NB4 (cell line): ENCODE data around the gene KLK6.

ENCODE experiments used
- DNase-seq: peaks from one replicate; pipeline ENCODE4 v3.0.0; 2010; ENCODE audit warnings: low read depth
- H3K4me3 ChIP-seq: one replicate; pipeline ENCODE4 v1.5.1; 2011; ENCODE audit warnings: mild to moderate bottlenecking, low read depth, low read length, moderate library complexity
- MYC ChIP-seq: IDR thresholded peaks from 2 replicates; pipeline ENCODE4 v1.6.1; 2011; ENCODE audit warnings: low read depth, low read length
- POLR2A ChIP-seq: IDR thresholded peaks from 2 replicates; pipeline ENCODE4 v1.6.1; 2011; ENCODE audit warnings: mild to moderate bottlenecking; ENCODE audit not compliant: insufficient read length; ENCODE audit errors: extremely low read depth
- TF ChIP-seq, protein P1 (sequence below): IDR thresholded peaks from one replicate; pipeline ENCODE4 v1.5.1; 2012; ENCODE audit warnings: low read depth, low read length
- TF ChIP-seq, protein P2 (sequence below): IDR thresholded peaks from 2 replicates; pipeline ENCODE4 v1.6.1; 2011; ENCODE audit warnings: low read depth, low read length

The KLK6 gene

DNA sequence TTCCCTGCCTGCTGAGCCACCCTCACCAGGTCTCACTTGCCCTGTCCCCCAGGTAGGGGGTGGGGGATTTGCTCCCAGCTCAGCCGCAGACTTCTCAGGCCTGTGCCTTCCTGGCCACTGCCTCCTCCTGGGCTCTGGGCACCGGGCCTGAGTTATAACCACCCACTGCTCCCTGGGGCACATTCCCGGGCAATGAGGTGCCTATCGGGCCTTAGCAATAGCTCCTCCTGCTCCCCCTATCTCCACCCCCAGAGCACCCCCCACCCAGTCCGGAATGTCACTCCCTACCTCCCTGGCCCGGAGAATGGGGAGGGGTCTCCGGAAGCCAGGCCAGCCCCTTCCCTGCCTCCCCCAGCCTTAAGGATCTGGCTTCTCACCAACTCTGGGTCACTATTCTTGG lies 16.5 kb downstream of the KLK6 start, which contains the start of gene KLK5:
KLK5 (minus strand) TSS at position 129 of the 400 bp plus-strand sequence. CDS start 381 bp downstream, outside the sequence.
- DNase-seq: no peak
- TF ChIP-seq MYC (no peak), POLR2A (no peak)
- TF ChIP-seq, protein P1, sequence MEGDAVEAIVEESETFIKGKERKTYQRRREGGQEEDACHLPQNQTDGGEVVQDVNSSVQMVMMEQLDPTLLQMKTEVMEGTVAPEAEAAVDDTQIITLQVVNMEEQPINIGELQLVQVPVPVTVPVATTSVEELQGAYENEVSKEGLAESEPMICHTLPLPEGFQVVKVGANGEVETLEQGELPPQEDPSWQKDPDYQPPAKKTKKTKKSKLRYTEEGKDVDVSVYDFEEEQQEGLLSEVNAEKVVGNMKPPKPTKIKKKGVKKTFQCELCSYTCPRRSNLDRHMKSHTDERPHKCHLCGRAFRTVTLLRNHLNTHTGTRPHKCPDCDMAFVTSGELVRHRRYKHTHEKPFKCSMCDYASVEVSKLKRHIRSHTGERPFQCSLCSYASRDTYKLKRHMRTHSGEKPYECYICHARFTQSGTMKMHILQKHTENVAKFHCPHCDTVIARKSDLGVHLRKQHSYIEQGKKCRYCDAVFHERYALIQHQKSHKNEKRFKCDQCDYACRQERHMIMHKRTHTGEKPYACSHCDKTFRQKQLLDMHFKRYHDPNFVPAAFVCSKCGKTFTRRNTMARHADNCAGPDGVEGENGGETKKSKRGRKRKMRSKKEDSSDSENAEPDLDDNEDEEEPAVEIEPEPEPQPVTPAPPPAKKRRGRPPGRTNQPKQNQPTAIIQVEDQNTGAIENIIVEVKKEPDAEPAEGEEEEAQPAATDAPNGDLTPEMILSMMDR: no peak
- TF ChIP-seq, protein P2, sequence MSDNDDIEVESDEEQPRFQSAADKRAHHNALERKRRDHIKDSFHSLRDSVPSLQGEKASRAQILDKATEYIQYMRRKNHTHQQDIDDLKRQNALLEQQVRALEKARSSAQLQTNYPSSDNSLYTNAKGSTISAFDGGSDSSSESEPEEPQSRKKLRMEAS: no peak

DNA sequence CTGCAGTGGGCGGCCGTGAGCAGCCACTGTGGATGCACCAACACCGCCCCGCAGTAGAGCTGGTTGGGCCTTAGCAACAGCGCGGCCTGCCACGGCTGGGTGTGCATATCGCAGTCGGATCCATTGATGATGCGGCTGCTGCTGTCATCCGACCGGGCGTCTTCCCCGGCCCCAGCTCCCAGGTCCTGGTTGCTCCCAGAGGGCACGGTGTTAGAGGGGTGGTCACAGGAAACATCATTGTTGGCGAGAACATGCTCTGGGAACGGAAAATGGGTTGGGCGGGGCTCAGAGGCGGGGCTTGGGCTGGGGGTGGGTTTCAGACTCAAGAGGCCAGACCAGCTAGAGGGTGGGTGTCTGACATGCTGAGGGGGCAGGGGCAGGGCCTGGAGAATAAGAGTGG lies 19.5 kb downstream of the KLK6 start:
- TF ChIP-seq, protein P2: no peak
- no peak for TF ChIP-seq POLR2A
- no peak for TF ChIP-seq MYC
- TF ChIP-seq, protein P1: no peak
- no peak for DNase-seq

More for the DNA sequence above, 16.5 kb downstream of the KLK6 start, which contains the start of gene KLK5:
- H3K4me3 ChIP-seq: no peak within 1 kb of the TSS

DNA sequence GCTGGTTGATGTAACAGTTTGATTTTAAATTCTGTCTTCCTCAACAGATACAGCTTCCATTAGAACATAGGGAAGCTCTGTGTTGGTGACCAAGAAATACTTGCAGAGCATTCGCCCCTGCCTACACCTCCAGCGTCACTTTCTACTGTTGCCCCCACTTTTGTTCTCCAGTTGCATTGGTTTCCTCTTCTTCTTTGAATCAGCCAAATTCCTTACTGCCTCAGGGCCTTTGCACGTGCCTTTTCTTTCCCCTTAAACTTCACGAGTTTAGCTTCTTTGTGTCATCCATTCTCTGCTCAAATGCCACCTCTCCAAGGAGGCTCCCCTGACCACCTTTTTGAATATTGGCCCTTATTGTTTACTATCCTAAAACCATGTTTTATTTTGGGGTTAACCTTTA lies 22.3 kb downstream of the KLK6 start:
- no peak overlapping the region for H3K4me3 ChIP-seq
- TF ChIP-seq, protein P2: no peak
- no peak for TF ChIP-seq MYC
- TF ChIP-seq POLR2A: no peak
- TF ChIP-seq, protein P1: no peak
- DNase-seq: no peak

More for the DNA sequence above, 19.5 kb downstream of the KLK6 start:
- H3K4me3 ChIP-seq: no peak overlapping the region

DNA sequence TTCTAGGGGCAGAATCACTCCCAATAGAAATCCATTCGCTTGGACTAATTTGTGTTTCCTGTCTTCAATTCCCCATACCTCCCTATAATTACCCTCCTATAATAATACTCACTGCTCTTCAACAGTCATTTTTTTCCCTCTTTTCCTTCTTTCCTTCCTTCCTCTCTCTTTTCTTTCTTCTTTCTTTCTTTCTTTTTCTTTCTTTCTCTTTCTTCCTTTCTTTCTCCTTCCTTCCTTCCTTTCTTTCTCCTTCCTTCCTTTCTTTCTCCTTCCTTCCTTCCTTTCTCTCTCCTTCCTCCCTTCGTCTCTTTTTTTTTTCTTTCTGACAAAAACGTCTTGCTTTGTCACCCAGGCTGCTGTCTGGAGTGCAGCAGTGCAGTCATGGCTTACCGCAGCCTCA lies 24.6 kb downstream of the KLK6 start:
- no peak for DNase-seq
- TF ChIP-seq, protein P2: no peak
- TF ChIP-seq, protein P1: no peak
- TF ChIP-seq MYC (no peak), POLR2A (no peak)
- no peak overlapping the region for H3K4me3 ChIP-seq

DNA sequence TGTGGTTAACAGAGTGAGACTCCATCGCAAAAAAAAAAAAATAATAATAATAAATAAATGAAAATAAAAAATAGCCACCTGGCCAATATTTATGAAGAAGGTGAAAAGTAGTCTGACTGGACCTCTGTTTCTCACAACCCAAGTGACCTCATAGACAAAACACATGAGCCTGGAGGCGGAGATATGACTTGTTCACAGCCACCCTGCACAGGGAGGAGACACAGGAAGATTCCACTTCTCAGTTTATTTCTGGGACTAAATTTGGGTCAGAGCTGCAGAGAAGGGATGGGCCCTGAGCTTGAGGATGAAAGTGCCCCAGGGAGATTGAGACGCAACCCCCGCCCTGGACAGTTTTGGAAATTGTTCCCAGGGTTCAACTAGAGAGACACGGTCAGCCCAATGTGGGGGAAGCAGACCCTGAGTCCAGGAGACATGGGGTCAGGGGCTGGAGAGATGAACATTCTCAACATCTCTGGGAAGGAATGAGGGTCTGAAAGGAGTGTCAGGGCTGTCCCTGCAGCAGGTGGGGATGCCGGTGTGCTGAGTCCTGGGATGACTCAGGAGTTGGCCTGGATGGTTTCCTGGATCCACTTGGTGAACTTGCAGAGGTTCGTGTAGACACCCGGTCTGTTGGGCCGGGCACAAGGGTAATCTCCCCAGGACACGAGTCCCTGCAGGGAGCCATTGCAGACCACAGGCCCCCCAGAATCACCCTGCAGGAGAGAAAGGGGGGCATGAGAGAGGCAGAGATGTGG lies 26.1 kb downstream of the KLK6 start:
- TF ChIP-seq MYC (no peak), POLR2A (no peak)
- TF ChIP-seq, protein P2: no peak
- TF ChIP-seq, protein P1: no peak
- no peak overlapping the region for H3K4me3 ChIP-seq
- no peak for DNase-seq
